Fibroblast of lung (primary cell): ENCODE measurements around the gene FAM47E. TPM values are rescaled to one million over a fixed set of nuclear protein-coding genes. Genes with fewer than 3 reads are reported as not detected.

Experiments
- DNase-seq, 2 donors: peaks; one replicate each; pipeline versions ENCODE4 v3.0.0 to v3.0.0-alpha.2; 2010; ENCODE audit warnings: low read depth in 2 of 2
- H2AFZ ChIP-seq: 2 replicates; pipeline ENCODE4 v1.5.1; 2012; ENCODE audit warnings: low read length, control low read depth, inconsistent platforms
- H3K27ac ChIP-seq: 2 replicates; pipeline ENCODE4 v1.5.1; 2011; ENCODE audit warnings: low read length, control low read depth; ENCODE audit not compliant: insufficient read depth
- H3K27me3 ChIP-seq: 2 replicates; pipeline ENCODE4 v1.5.1; 2011; ENCODE audit warnings: mild to moderate bottlenecking, low read length; ENCODE audit not compliant: control insufficient read depth, insufficient read depth
- H3K36me3 ChIP-seq: 2 replicates; pipeline ENCODE4 v1.5.1; 2011; ENCODE audit warnings: low read length; ENCODE audit not compliant: control insufficient read depth, insufficient read depth
- H3K4me1 ChIP-seq: 2 replicates; pipeline ENCODE4 v1.5.1; 2011; ENCODE audit warnings: low read length; ENCODE audit not compliant: control insufficient read depth, insufficient read depth; ENCODE audit errors: extremely low read depth
- H3K4me2 ChIP-seq: 2 replicates; pipeline ENCODE4 v1.5.1; 2011; ENCODE audit warnings: low read length, control low read depth; ENCODE audit not compliant: insufficient read depth; ENCODE audit errors: extremely low read depth
- H3K4me3 ChIP-seq, 4 experiments: fragments of 200-600 bp in 1 of 4; sonication (generic) in 1 of 4; replicated peaks in 1 of 4; 2 replicates each; pipeline ENCODE4 v1.5.1; 2011 to 2016; ENCODE audit warnings: low read length in 4 of 4, low read depth in 3 of 4, mild to moderate bottlenecking in 3 of 4, control low read depth in 2 of 4, inconsistent platforms in 1 of 4, mixed read lengths in 1 of 4; ENCODE audit not compliant: insufficient read depth in 1 of 4; ENCODE audit errors: control extremely low read depth in 1 of 4
- H3K79me2 ChIP-seq: 2 replicates; pipeline ENCODE4 v1.5.1; 2012; ENCODE audit warnings: mild to moderate bottlenecking, low read length, inconsistent platforms; ENCODE audit not compliant: control insufficient read depth, insufficient read depth
- H3K9ac ChIP-seq: 2 replicates; pipeline ENCODE4 v1.5.1; 2011; ENCODE audit warnings: mild to moderate bottlenecking, low read length, control low read depth; ENCODE audit not compliant: insufficient read depth
- H3K9me3 ChIP-seq: 2 replicates; pipeline ENCODE4 v1.5.1; 2012; ENCODE audit warnings: low read depth, low read length; ENCODE audit not compliant: control insufficient read depth, insufficient read depth
- H4K20me1 ChIP-seq: 2 replicates; pipeline ENCODE4 v1.5.1; 2011; ENCODE audit warnings: low read length; ENCODE audit not compliant: control insufficient read depth, insufficient read depth; ENCODE audit errors: extremely low read depth
- CTCF ChIP-seq, 2 donors: IDR thresholded peaks in 1 of 2; conservative IDR thresholded peaks in 1 of 2; 1 replicate in 1 of 2; 2 replicates in 1 of 2; pipeline ENCODE4 v1.5.1; 2011 to 2012; ENCODE audit warnings: low read length in 2 of 2, control low read depth in 1 of 2, inconsistent platforms in 1 of 2, low read depth in 1 of 2, mild to moderate bottlenecking in 1 of 2
- EZH2 ChIP-seq: IDR thresholded peaks from 2 replicates; pipeline ENCODE4 v1.5.1; 2012; ENCODE audit warnings: low read length, control low read depth, mild to moderate bottlenecking; ENCODE audit errors: missing control alignments
- polyA minus RNA-seq: library from RNA; depleted of rRNA, polyadenylated mRNA; stranded (reverse); fragments of >200 nt; gene quantifications from 2 replicates; pipeline ENCODE4 v1.2.3, GENCODE V29; 2011; ENCODE audit warnings: low replicate concordance
- polyA plus RNA-seq, 2 donors: library from polyadenylated mRNA; depleted of rRNA in 1 of 2; stranded (reverse) in 1 of 2; unstranded in 1 of 2; fragments of >200 nt; gene quantifications; 2 replicates each; pipeline ENCODE4 v1.2.1, GENCODE V29; 2011 to 2012; ENCODE audit warnings: missing spikeins in 1 of 2
- total RNA-seq: library from RNA; depleted of rRNA; stranded (reverse); fragments of >200 nt; gene quantifications from 2 replicates; pipeline ENCODE4 v1.2.1, GENCODE V29; 2014

The FAM47E gene
- total RNA-seq = 0.99 and 1.0 TPM in 2 replicates
- polyA plus RNA-seq = 0.03 and 0.12 TPM in 2 replicates
- not detected in 2 replicates for polyA plus RNA-seq (2012)
- polyA minus RNA-seq = not detected in 2 replicates

DNA sequence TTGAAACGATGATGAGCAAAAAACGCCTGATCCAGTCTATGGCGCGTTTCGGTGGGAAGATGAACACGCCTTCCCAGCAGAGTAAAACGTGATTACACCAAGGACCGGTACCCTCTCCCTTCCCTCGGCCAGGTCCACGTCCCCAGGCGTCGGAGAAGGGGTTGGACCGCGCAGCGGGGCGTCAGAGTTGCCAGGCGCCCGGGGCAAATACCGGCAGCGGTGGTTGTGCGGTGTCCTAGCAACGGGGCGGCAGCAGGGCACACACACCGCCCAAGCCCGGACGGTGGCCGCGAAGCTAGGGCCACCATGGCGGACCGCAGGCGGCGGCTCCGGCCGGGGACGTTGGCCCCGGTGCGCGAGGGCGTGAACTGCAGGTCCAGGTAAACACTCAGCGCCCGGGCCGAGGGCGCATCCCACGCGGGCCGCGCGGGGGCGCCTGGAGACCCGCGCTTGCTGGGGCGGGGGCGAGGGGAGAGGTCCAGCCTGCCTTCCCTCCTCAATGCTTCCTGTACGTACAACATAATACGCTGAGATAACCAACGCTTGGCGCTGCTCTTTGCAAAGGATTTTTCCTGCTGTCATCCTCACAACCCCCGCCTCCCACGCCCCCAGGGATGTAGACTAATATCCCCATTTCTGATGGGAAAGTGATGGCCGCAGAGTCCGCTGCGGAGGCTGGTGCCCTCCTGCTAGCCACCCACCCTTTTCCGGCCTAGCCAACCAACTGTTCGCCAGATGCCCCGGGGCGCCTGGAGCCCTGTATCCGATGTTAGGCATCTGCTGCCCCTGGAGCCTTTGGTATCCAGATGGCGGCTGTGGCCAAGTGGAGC lies at the start of gene FAM47E:
FAM47E (plus strand) TSS at position 281 of the 830 bp plus-strand sequence; CDS start at position 307, 26 bp downstream.
- DNase-seq = peak; percentile 15 to 36
- Histone ChIP-seq H3K27me3 (peaks cover 49% of the 10 kb centered on the region), H3K27ac (no peak within 1 kb of the TSS), H3K4me2 (peak within 1 kb of the TSS; percentile 71), H3K36me3 (no peaks in the 10 kb centered on the region), H3K4me1 (no peaks in the 10 kb centered on the region), H3K79me2 (no peaks in the 10 kb centered on the region), H3K9ac (no peak within 1 kb of the TSS), H2AFZ (no peak within 1 kb of the TSS), H3K9me3 (no peaks in the 10 kb centered on the region), H4K20me1 (no peaks in the 10 kb centered on the region), H3K4me3 (peak within 1 kb of the TSS; percentile 8 to 60 (median 31))
- no peak for TF ChIP-seq EZH2
- peak; percentile 19 to 37 for TF ChIP-seq CTCF (conservative IDR thresholded peaks at IDR 0.05 in 1 of 2, IDR thresholded peaks at IDR 0.05 in 1 of 2; ENCODE audit: low read depth in 1 of 2, low read length in 2 of 2)

DNA sequence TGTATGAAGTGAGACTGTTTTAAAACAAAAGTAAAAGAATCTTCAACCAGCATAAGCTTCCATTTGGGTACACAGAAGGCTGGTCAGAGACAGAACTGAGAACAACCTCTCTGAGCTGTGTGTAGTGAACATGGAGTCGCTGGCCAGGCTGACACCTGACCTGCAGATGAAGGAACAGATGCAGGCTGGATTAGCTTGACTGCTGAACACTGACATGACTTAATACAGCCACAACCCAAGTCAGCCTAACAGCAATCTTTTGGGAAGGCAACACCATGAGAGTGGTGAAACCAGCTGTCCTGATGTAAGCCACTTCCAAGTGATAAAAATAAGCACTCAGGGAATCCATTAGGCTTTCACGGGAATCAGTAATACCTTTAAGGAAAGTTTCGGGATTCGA lies 48.0 kb upstream of the FAM47E start:
- DNase-seq = no peak

More for the DNA sequence above, 48.0 kb upstream of the FAM47E start:
- no peaks in the 10 kb centered on the region for H3K9me3 ChIP-seq
- no peak overlapping the region for H3K4me3 ChIP-seq
- H3K4me2 ChIP-seq = no peak overlapping the region
- TF ChIP-seq CTCF (conservative IDR thresholded peaks at IDR 0.05 in 1 of 2, IDR thresholded peaks at IDR 0.05 in 1 of 2; ENCODE audit: low read depth in 1 of 2, low read length in 2 of 2) (no peak), EZH2 (no peak)
- peaks cover 36% of the 10 kb centered on the region for H3K4me1 ChIP-seq
- no peaks in the 10 kb centered on the region for H4K20me1 ChIP-seq
- H2AFZ ChIP-seq = no peak overlapping the region
- no peak overlapping the region for H3K9ac ChIP-seq
- H3K27me3 ChIP-seq = no peaks in the 10 kb centered on the region
- no peak overlapping the region for H3K27ac ChIP-seq
- H3K36me3 ChIP-seq = no peaks in the 10 kb centered on the region
- peaks cover 86% of the 10 kb centered on the region for H3K79me2 ChIP-seq
